Measurements from ENCODE around the gene ZBTB42. TPM values are rescaled to one million over a fixed set of nuclear protein-coding genes. Genes with fewer than 3 reads are reported as not detected.

The ZBTB42 gene
- total RNA-seq (1 to 10 TPM; 4.3 to 9.2 (median 6.9) TPM), polyA plus RNA-seq (1 to 10 TPM; 1.8 to 5.9 TPM)
- long read RNA-seq, donor 1, partial matches to known transcripts = 0 of 3 reads
- long read RNA-seq, donor 1, other reads (novel, unspliced or antisense) = 2 of 3 reads
- long read RNA-seq, donor 2, transcript ZBTB42-201 (1 exons, 3,800 nt) = major isoform, 5 of 7 reads
- long read RNA-seq, donor 2, partial matches to known transcripts = 0 of 7 reads
- long read RNA-seq, donor 2, other reads (novel, unspliced or antisense) = 2 of 7 reads
- long read RNA-seq, donor 3, partial matches to known transcripts = 0 of 3 reads
- long read RNA-seq, donor 3, other reads (novel, unspliced or antisense) = 0 of 3 reads

GRCh38 chr14:104800771-104801519 lies at the start of gene ZBTB42:
TSS of gene ZBTB42 (plus strand) at chr14:104801101. CDS start at chr14:104801198, 97 bp downstream.
- H3K9me3 ChIP-seq = no peaks in the 10 kb centered on the region
- intact Hi-C loops (cut with DNase I) = no loop called here
- peak within 1 kb of the TSS; percentile 84 to 99 (median 96) for H3K27ac ChIP-seq
- peak within 1 kb of the TSS; percentile 58 to 99 (median 78) for H3K4me3 ChIP-seq
- TF ChIP-seq CTCF (IDR thresholded peaks at IDR 0.05) = no peak
- peaks cover 16 to 76% (median 58%) of the 10 kb centered on the region in 9 donors for H3K4me1 ChIP-seq
- DNase-seq (peak in 1 of 2 donors; percentile 54), ATAC-seq (peak in 5 of 8 donors; percentile 0 to 23 (median 4))
- H3K36me3 ChIP-seq = no peaks in the 10 kb centered on the region
- WGBS, 2 donors = 1 to 2% methylated on average over 85 to 105 of the region's 105 CpGs
- no peaks in the 10 kb centered on the region for H3K27me3 ChIP-seq

DNA sequence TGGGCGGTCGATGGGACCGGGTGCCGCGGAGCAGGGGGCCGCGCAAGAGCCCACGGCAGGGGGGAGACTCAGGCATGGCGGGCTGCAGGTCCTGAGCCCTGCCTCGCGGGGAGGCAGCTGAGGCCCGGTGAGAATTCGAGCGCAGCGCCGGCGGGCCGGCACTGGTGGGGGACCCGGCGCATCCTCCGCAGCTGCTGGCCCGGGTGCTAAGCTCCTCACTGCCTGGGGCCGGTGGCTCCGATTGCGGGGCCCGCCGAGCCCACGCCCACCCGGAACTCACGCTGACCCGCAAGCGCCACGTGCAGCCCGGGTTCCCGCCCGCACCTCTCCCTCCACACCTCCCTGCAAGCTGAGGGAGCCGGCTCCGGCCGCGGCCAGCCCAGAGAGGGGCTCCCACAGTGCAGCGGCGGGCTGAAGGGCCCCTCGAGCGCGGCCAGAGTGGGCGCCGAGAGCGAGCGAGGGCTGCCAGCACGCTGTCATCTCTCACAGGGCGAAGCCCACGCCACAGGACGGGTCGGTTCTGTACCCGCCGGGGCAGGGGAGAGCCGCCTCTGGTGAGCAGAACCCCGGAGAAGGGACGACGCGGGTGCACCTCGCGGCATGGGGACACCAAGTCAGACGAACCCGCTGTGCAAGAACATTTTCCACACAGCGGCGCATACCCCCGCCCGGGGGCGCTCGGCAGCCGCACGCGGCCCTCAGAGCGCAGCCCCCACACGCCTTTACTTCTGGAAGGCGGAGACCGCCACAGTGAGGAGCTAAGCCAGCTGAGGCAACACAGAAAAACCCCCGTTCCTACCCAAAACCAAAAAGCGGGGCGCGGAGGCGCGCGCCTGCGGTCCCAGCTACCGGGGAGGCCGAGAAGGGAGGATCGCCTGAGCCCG lies 49.1 kb upstream of the ZBTB42 start:
- intact Hi-C loops (cut with DNase I) = loop anchor here in 2 of 10 donors (5.0 kb wide), 1 partner anchor 41 kb away; no protein-coding TSS in a partner anchor
- peaks cover 0 to 26% (median 10%) of the 10 kb centered on the region in 9 donors for H3K36me3 ChIP-seq
- no peaks in the 10 kb centered on the region for H3K9me3 ChIP-seq
- peak in 1 of 8 donors; percentile 0 for ATAC-seq
- peak in 1 of 2 donors; percentile 35 for DNase-seq
- H3K4me1 ChIP-seq = peaks cover 17 to 55% (median 27%) of the 10 kb centered on the region in 9 donors
- 78 to 82% methylated on average over 85 to 90 of the region's 90 CpGs for WGBS, 2 donors
- no peak for TF ChIP-seq CTCF (IDR thresholded peaks at IDR 0.05)
- H3K27ac ChIP-seq = peak overlapping the region in 9 of 10 donors; percentile 62 to 94 (median 93)
- peak overlapping the region; percentile 28 to 100 (median 98) for H3K4me3 ChIP-seq
- no peaks in the 10 kb centered on the region for H3K27me3 ChIP-seq

DNA sequence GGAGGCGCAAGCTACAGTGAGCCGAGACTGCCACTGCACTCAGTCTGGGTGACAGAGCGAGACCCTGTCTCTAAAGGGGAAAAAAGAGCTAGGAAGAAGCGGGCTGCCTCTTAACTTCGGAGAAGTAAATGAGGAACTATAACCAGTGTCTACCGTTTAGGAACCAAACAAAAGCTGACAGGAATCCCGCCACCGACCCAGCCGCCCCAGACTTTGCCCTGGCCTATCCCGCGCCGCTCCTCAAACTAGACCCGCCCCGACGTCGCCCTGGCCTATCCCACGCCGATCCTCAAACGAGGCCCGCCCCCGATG lies 48.5 kb upstream of the ZBTB42 start:
- H3K9me3 ChIP-seq = no peaks in the 10 kb centered on the region
- DNase-seq = no peak
- H3K27ac ChIP-seq = peak overlapping the region in 9 of 10 donors; percentile 62 to 94 (median 93)
- WGBS, 2 donors = 6 to 7% methylated on average over 19 to 21 of the region's 21 CpGs
- peak overlapping the region; percentile 28 to 100 (median 98) for H3K4me3 ChIP-seq
- no peaks in the 10 kb centered on the region for H3K27me3 ChIP-seq
- intact Hi-C loops (cut with DNase I) = loop anchor here in 2 of 10 donors (5.0 kb wide), 1 partner anchor 40 kb away; no protein-coding TSS in a partner anchor
- no peak for TF ChIP-seq CTCF (IDR thresholded peaks at IDR 0.05)
- ATAC-seq = no peak
- H3K36me3 ChIP-seq = peaks cover 0 to 26% (median 13%) of the 10 kb centered on the region in 9 donors
- peaks cover 17 to 50% (median 27%) of the 10 kb centered on the region in 9 donors for H3K4me1 ChIP-seq

All from heart right ventricle (tissue), 16 donors.